Measurements from ENCODE around the gene UQCC5.

Gene UQCC5

DNA sequence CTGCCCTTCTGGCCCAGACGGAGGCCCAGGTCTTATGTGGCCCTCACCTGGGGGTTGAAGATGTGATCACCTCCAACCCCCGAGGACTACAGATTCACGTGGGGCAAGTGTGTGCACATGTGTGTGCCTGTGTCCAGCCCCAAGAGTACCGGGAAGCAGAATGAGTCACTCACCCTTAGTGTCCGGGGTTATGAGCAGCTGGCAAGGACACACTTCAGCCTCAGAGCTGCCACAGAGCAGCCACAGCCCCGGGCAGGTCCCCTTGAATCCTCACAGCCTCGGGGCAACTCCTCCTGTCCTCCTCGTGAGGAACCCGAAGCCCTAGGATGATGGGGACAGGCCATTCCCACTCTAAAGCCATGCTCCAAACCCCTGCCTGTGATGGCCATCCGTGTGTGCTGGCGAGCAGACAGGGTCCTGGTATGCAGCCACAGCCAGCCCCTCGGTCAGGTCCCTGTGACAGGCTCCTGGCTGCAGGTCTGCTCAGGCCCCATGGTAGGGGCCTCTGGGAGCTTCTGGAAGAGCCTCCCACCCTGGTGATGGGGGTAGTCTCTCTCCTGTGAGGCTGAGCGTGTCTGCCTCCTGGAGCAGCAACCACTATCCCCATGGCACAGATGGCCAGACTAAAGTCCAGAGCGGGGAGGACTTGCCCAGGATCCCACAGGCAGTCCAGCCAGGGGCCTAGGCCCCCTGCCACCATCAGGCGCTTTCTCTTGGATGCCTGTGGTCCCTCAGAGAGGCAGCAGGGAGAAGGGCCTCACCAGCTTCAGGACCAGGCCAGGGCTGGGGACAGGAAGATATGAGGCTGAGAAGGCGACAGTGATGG, 40.4 kb upstream of the UQCC5 start:
- no peak overlapping the region for H3K27ac ChIP-seq (ENCODE audit: insufficient read depth in 1 of 2, low read depth in 1 of 2, low read length in 2 of 2, poor library complexity in 1 of 2, severe bottlenecking in 2 of 2)
- H3K36me3 ChIP-seq (ENCODE audit: control insufficient read depth in 4 of 4, insufficient read depth in 4 of 4, low read length in 3 of 4): peaks cover 0 to 36% (median 11%) of the 10 kb centered on the region in 4 experiments
- H3K9me3 ChIP-seq (ENCODE audit: control extremely low read depth in 1 of 5, control insufficient read depth in 4 of 5, insufficient read depth in 2 of 5, low read depth in 1 of 5, low read length in 4 of 5): no peaks in the 10 kb centered on the region
- POLR2A ChIA-PET: interaction anchor here (0.7 to 1.4 kb wide), 2 partner anchors 36 to 40 kb away, joined by 5 to 6 read pairs; partner anchors contain the start of gene UQCC5
- peak overlapping the region in 4 of 7 experiments; percentile 58 to 74 (median 66) for H3K4me3 ChIP-seq (ENCODE audit: control insufficient read depth in 1 of 7, extremely low read depth in 1 of 7, insufficient read depth in 4 of 7, low read depth in 2 of 7, low read length in 6 of 7)
- H3K4me1 ChIP-seq (ENCODE audit: control extremely low read depth in 1 of 4, control insufficient read depth in 4 of 4, insufficient read depth in 4 of 4, low read length in 3 of 4): peaks cover 5 to 98% (median 84%) of the 10 kb centered on the region in 4 experiments
- 65% methylated on average over 13 of the region's 16 CpGs for WGBS (ENCODE audit: insufficient coverage)
- H3K27me3 ChIP-seq (replicated peaks in 2 of 5; ENCODE audit: control insufficient read depth in 4 of 5, insufficient read depth in 5 of 5, low read length in 4 of 5): no peaks in the 10 kb centered on the region
- peak in 2 of 3 donors; percentile 29 to 45 for DNase-seq
- CTCF ChIA-PET: interaction anchor here (0.6 to 5.8 kb wide), 8 partner anchors 22 to 96 kb away, joined by 3 to 43 read pairs (median 3); no protein-coding TSS in a partner anchor

DNA sequence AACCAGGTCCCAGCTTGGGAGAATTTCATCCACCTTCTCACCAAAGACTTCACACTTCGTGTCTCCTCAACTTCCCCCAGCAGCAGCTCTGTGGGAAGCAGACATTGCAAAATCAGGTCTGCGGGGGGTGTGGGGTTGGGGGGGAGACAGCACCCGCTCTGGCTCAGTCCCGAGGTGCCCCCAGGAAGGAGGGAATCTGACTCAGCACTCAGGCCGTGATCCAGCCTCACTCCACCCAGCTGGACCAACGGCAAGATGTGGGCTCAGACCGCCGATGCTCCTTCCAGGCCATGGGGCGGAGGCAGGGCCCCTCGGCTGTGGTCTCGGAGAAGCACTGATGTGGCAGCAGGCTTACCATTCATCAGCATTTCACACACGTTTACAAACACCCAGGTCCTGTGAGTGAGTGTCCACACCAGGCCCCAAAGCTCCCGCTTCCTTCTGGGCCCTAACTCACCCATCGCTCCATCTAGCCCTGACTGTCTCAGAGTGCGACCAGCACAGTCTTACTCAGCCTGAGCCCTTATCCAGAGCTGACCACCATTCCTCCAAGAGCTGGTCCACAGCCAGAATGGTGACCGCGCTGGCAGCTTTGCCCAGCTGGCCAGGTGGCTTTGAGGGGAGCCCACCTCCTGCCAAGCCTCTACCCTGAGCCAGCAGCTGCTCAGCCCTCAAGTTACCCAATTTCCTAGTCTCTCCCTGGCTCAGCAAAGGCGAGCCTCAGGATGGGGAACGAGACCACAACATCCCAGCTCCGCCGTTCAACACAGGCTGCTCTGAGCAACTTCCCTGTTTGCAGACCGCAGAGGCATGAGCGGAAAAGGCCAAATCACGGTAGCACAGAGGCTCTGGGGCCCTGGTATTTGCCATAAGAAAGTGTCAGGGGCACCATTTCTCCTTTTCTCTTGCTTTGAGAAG, 38.0 kb upstream of the UQCC5 start:
- no peaks in the 10 kb centered on the region for H3K9me3 ChIP-seq (ENCODE audit: control extremely low read depth in 1 of 5, control insufficient read depth in 4 of 5, insufficient read depth in 2 of 5, low read depth in 1 of 5, low read length in 4 of 5)
- 8% methylated on average over 22 of the region's 24 CpGs for WGBS (ENCODE audit: insufficient coverage)
- H3K27ac ChIP-seq (ENCODE audit: insufficient read depth in 1 of 2, low read depth in 1 of 2, low read length in 2 of 2, poor library complexity in 1 of 2, severe bottlenecking in 2 of 2): no peak overlapping the region
- H3K27me3 ChIP-seq (replicated peaks in 2 of 5; ENCODE audit: control insufficient read depth in 4 of 5, insufficient read depth in 5 of 5, low read length in 4 of 5): no peaks in the 10 kb centered on the region
- H3K4me1 ChIP-seq (ENCODE audit: control extremely low read depth in 1 of 4, control insufficient read depth in 4 of 4, insufficient read depth in 4 of 4, low read length in 3 of 4): peaks cover 5 to 80% (median 69%) of the 10 kb centered on the region in 4 experiments
- POLR2A ChIA-PET: interaction anchor here (0.5 to 1.2 kb wide), 6 partner anchors 8 to 137 kb away, joined by 3 to 5 read pairs (median 3); partner anchors contain the start of gene UQCC5
- H3K36me3 ChIP-seq (ENCODE audit: control insufficient read depth in 4 of 4, insufficient read depth in 4 of 4, low read length in 3 of 4): peaks cover 0 to 40% (median 0%) of the 10 kb centered on the region in 4 experiments
- peak overlapping the region in 4 of 7 experiments; percentile 3 to 74 (median 43) for H3K4me3 ChIP-seq (ENCODE audit: control insufficient read depth in 1 of 7, extremely low read depth in 1 of 7, insufficient read depth in 4 of 7, low read depth in 2 of 7, low read length in 6 of 7)
- CTCF ChIA-PET: interaction anchor here (0.8 to 5.8 kb wide), 8 partner anchors 10 to 63 kb away, joined by 3 to 43 read pairs (median 4); no protein-coding TSS in a partner anchor
- DNase-seq: peak; percentile 92 to 96 (median 95)

DNA sequence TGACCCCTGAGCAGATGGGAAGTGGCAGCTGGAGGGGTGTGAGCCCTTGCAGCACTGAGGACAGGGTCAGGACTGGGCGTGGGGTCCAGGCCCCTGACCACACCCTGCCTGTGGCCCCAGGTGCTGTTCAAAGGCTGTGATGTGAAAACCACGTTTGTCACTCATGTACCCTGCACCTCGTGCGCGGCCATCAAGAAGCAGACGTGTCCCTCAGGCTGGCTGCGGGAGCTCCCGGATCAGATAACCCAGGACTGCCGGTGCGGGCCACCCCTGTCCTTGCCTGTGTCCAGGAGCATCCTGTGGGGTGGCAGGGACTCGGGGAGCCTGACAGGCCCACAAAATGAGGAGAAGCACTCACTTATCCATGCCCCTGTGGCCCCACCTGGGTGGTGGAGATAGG, 35.4 kb upstream of the UQCC5 start:
- DNase-seq: no peak
- no peak overlapping the region for H3K4me3 ChIP-seq (ENCODE audit: control insufficient read depth in 1 of 7, extremely low read depth in 1 of 7, insufficient read depth in 4 of 7, low read depth in 2 of 7, low read length in 6 of 7)
- H3K27ac ChIP-seq (ENCODE audit: insufficient read depth in 1 of 2, low read depth in 1 of 2, low read length in 2 of 2, poor library complexity in 1 of 2, severe bottlenecking in 2 of 2): no peak overlapping the region
- POLR2A ChIA-PET: no interaction called here
- H3K36me3 ChIP-seq (ENCODE audit: control insufficient read depth in 4 of 4, insufficient read depth in 4 of 4, low read length in 3 of 4): peaks cover 0 to 66% (median under 1%) of the 10 kb centered on the region in 4 experiments
- CTCF ChIA-PET: interaction anchor here (0.9 to 1.9 kb wide), 6 partner anchors 10 to 59 kb away, joined by 3 to 8 read pairs (median 3); partner anchors contain the start of gene UQCC5
- no peaks in the 10 kb centered on the region for H3K9me3 ChIP-seq (ENCODE audit: control extremely low read depth in 1 of 5, control insufficient read depth in 4 of 5, insufficient read depth in 2 of 5, low read depth in 1 of 5, low read length in 4 of 5)
- H3K27me3 ChIP-seq (replicated peaks in 2 of 5; ENCODE audit: control insufficient read depth in 4 of 5, insufficient read depth in 5 of 5, low read length in 4 of 5): no peaks in the 10 kb centered on the region
- peaks cover 5 to 53% (median 43%) of the 10 kb centered on the region in 4 experiments for H3K4me1 ChIP-seq (ENCODE audit: control extremely low read depth in 1 of 4, control insufficient read depth in 4 of 4, insufficient read depth in 4 of 4, low read length in 3 of 4)
- 91% methylated on average over 11 of the region's 11 CpGs for whole genome bisulfite sequencing (ENCODE audit: insufficient coverage)

DNA sequence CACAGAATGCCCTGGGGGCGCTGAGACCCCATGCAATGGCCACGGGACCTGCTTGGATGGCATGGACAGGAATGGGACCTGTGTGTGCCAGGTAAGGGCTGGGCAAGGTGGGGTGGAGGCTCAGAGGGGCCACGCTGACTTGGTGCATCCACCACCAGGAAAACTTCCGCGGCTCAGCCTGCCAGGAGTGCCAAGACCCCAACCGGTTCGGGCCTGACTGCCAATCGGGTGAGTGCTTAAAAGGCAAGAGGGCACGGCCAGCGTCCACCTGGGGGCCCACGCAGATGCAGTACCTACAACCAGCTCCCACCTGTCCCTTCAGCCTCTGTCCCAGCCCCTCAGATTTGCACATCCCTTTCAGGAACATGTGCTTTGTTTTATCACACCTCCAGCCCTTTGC, 34.4 kb upstream of the UQCC5 start:
- CTCF ChIA-PET: interaction anchor here (0.9 to 1.9 kb wide), 5 partner anchors 21 to 34 kb away, joined by 3 to 8 read pairs (median 3); partner anchors contain the start of gene UQCC5

DNA sequence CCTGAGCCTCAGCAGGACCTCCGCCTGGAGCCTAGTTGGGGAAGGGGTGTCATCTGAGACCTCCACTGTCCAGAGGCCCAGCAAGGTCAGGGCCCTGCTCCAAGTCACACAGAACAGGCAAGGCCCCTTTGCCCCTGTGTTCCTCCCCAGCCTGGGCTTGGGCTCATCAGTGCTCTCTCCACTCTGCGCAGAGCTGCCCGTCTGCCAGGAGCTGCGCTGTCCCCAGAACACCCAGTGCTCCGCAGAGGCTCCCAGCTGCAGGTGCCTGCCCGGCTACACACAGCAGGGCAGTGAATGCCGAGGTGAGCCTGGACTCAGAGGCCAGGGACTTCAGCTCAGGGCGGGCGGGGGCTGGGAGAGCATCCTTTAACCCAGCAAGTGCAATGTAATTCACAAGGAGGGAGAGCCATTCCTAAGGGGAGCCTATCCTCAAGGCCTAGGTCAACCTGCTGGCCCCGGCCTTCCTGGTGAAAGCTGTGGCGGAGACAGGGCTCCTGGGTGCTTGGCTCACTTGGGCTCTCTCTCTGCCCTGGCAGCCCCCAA, 33.5 kb upstream of the UQCC5 start:
- CTCF ChIA-PET: interaction anchor here (1.5 to 1.9 kb wide), 2 partner anchors 20 to 33 kb away, joined by 3 to 8 read pairs; no protein-coding TSS in a partner anchor
- peaks cover 2 to 35% (median 28%) of the 10 kb centered on the region in 4 experiments for H3K4me1 ChIP-seq (ENCODE audit: control extremely low read depth in 1 of 4, control insufficient read depth in 4 of 4, insufficient read depth in 4 of 4, low read length in 3 of 4)

More for the DNA sequence above, 34.4 kb upstream of the UQCC5 start:
- H3K9me3 ChIP-seq (ENCODE audit: control extremely low read depth in 1 of 5, control insufficient read depth in 4 of 5, insufficient read depth in 2 of 5, low read depth in 1 of 5, low read length in 4 of 5): no peaks in the 10 kb centered on the region
- H3K27ac ChIP-seq (ENCODE audit: insufficient read depth in 1 of 2, low read depth in 1 of 2, low read length in 2 of 2, poor library complexity in 1 of 2, severe bottlenecking in 2 of 2): no peak overlapping the region
- 98% methylated on average over 11 of the region's 11 CpGs for WGBS (ENCODE audit: insufficient coverage)
- H3K4me1 ChIP-seq (ENCODE audit: control extremely low read depth in 1 of 4, control insufficient read depth in 4 of 4, insufficient read depth in 4 of 4, low read length in 3 of 4): peaks cover 5 to 44% (median 35%) of the 10 kb centered on the region in 4 experiments
- H3K27me3 ChIP-seq (replicated peaks in 2 of 5; ENCODE audit: control insufficient read depth in 4 of 5, insufficient read depth in 5 of 5, low read length in 4 of 5): no peaks in the 10 kb centered on the region
- POLR2A ChIA-PET: no interaction called here
- H3K36me3 ChIP-seq (ENCODE audit: control insufficient read depth in 4 of 4, insufficient read depth in 4 of 4, low read length in 3 of 4): peaks cover 0 to 69% (median under 1%) of the 10 kb centered on the region in 4 experiments
- no peak overlapping the region for H3K4me3 ChIP-seq (ENCODE audit: control insufficient read depth in 1 of 7, extremely low read depth in 1 of 7, insufficient read depth in 4 of 7, low read depth in 2 of 7, low read length in 6 of 7)
- DNase-seq: no peak

DNA sequence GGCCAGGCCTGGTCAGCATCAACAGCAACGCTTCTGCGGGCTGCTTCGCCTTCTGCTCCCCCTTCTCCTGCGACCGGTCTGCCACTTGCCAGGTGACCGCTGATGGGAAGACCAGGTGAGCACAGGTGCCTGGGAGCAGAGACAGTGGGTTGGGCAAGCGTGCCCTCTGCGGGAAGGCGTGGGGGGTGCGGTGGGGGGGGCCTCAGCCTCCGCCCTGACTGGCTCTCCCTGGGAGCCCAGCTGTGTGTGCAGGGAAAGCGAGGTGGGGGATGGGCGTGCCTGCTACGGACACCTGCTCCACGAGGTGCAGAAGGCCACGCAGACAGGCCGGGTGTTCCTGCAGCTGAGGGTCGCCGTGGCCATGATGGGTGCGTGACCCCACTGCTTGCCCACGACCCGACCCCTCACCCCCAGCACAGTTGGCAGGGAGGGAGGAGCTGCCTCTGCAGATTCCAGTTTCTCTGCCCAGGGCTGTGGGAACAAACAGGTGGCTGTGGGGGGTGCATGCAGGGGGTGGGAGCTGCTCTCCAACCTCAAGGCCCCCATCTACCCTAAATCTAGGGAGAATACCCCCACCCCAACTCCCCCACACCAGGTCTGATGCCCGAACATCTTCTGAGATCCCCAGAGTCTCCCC, 32.5 kb upstream of the UQCC5 start:
- ChIA-PET CTCF (interaction anchor here (1.3 kb wide), 1 partner anchor 23 kb away, joined by 3 read pairs; no protein-coding TSS in a partner anchor), POLR2A (no interaction called here)
- DNase-seq: no peak
- no peak overlapping the region for H3K27ac ChIP-seq (ENCODE audit: insufficient read depth in 1 of 2, low read depth in 1 of 2, low read length in 2 of 2, poor library complexity in 1 of 2, severe bottlenecking in 2 of 2)
- H3K27me3 ChIP-seq (replicated peaks in 2 of 5; ENCODE audit: control insufficient read depth in 4 of 5, insufficient read depth in 5 of 5, low read length in 4 of 5): no peaks in the 10 kb centered on the region
- no peaks in the 10 kb centered on the region for H3K9me3 ChIP-seq (ENCODE audit: control extremely low read depth in 1 of 5, control insufficient read depth in 4 of 5, insufficient read depth in 2 of 5, low read depth in 1 of 5, low read length in 4 of 5)
- peaks cover 0 to 84% (median under 1%) of the 10 kb centered on the region in 4 experiments for H3K36me3 ChIP-seq (ENCODE audit: control insufficient read depth in 4 of 4, insufficient read depth in 4 of 4, low read length in 3 of 4)
- H3K4me1 ChIP-seq (ENCODE audit: control extremely low read depth in 1 of 4, control insufficient read depth in 4 of 4, insufficient read depth in 4 of 4, low read length in 3 of 4): peaks cover 0 to 25% (median 18%) of the 10 kb centered on the region in 4 experiments
- H3K4me3 ChIP-seq (ENCODE audit: control insufficient read depth in 1 of 7, extremely low read depth in 1 of 7, insufficient read depth in 4 of 7, low read depth in 2 of 7, low read length in 6 of 7): no peak overlapping the region
- WGBS (ENCODE audit: insufficient coverage): 89% methylated on average over 15 of the region's 23 CpGs

More for the DNA sequence above, 33.5 kb upstream of the UQCC5 start:
- Histone ChIP-seq H3K4me3 (ENCODE audit: control insufficient read depth in 1 of 7, extremely low read depth in 1 of 7, insufficient read depth in 4 of 7, low read depth in 2 of 7, low read length in 6 of 7) (no peak overlapping the region), H3K9me3 (ENCODE audit: control extremely low read depth in 1 of 5, control insufficient read depth in 4 of 5, insufficient read depth in 2 of 5, low read depth in 1 of 5, low read length in 4 of 5) (no peaks in the 10 kb centered on the region), H3K36me3 (ENCODE audit: control insufficient read depth in 4 of 4, insufficient read depth in 4 of 4, low read length in 3 of 4) (peaks cover 0 to 77% (median under 1%) of the 10 kb centered on the region in 4 experiments), H3K27ac (ENCODE audit: insufficient read depth in 1 of 2, low read depth in 1 of 2, low read length in 2 of 2, poor library complexity in 1 of 2, severe bottlenecking in 2 of 2) (no peak overlapping the region), H3K27me3 (replicated peaks in 2 of 5; ENCODE audit: control insufficient read depth in 4 of 5, insufficient read depth in 5 of 5, low read length in 4 of 5) (no peaks in the 10 kb centered on the region)
- WGBS (ENCODE audit: insufficient coverage): 99% methylated on average over 11 of the region's 11 CpGs
- no peak for DNase-seq
- POLR2A ChIA-PET: no interaction called here
